ENCODE data around the gene PDE6D.
"Not testable (repeated sequence)": the region's sequence is repeated elsewhere in the genome, so short reads cannot be mapped to it uniquely, and the experiment has no call there.

The PDE6D gene

GRCh38 chr2:231761735-231762134 lies 19.3 kb downstream of the PDE6D start:
- TF ChIP-seq JUND (IDR thresholded peaks at IDR 0.05; ENCODE audit: low read depth) = no peak
- in situ Hi-C loops (cut with HindIII; ENCODE audit: low pct_unique_long_range_greater_than_20kb, low sequenced_read_pairs) = no loop called here
- no peak for DNase-seq (ENCODE audit: low read depth in 1 of 2, low spot score in 1 of 2)

GRCh38 chr2:231752061-231752460 lies 29.0 kb downstream of the PDE6D start:
- no peak for DNase-seq (ENCODE audit: low read depth in 1 of 2, low spot score in 1 of 2)
- in situ Hi-C loops (cut with HindIII; ENCODE audit: low pct_unique_long_range_greater_than_20kb, low sequenced_read_pairs) = no loop called here
- no peak for TF ChIP-seq JUND (IDR thresholded peaks at IDR 0.05; ENCODE audit: low read depth)

GRCh38 chr2:231751042-231751815 lies 29.9 kb downstream of the PDE6D start:
- no peak for DNase-seq (ENCODE audit: low read depth in 1 of 2, low spot score in 1 of 2)
- in situ Hi-C loops (cut with HindIII; ENCODE audit: low pct_unique_long_range_greater_than_20kb, low sequenced_read_pairs) = no loop called here
- no peak for TF ChIP-seq JUND (IDR thresholded peaks at IDR 0.05; ENCODE audit: low read depth)

GRCh38 chr2:231749016-231749415 lies 32.1 kb downstream of the PDE6D start:
- in situ Hi-C loops (cut with HindIII; ENCODE audit: low pct_unique_long_range_greater_than_20kb, low sequenced_read_pairs); DNase-seq (ENCODE audit: low read depth in 1 of 2, low spot score in 1 of 2): not testable (repeated sequence)

- in situ Hi-C loops (cut with HindIII; ENCODE audit: low pct_unique_long_range_greater_than_20kb, low sequenced_read_pairs); DNase-seq (ENCODE audit: low read depth in 1 of 2, low spot score in 1 of 2): not testable (repeated sequence)
These were observed 32.8 kb downstream of the PDE6D start for GRCh38 chr2:231748153-231748896.

- in situ Hi-C loops (cut with HindIII; ENCODE audit: low pct_unique_long_range_greater_than_20kb, low sequenced_read_pairs) = no loop called here
- DNase-seq (ENCODE audit: low read depth in 1 of 2, low spot score in 1 of 2) = no peak
- TF ChIP-seq JUND (IDR thresholded peaks at IDR 0.05; ENCODE audit: low read depth) = no peak
These were observed 35.6 kb downstream of the PDE6D start for GRCh38 chr2:231745303-231746038.

GRCh38 chr2:231743376-231744116 lies 37.5 kb downstream of the PDE6D start:
- in situ Hi-C loops (cut with HindIII; ENCODE audit: low pct_unique_long_range_greater_than_20kb, low sequenced_read_pairs) = no loop called here
- TF ChIP-seq JUND (IDR thresholded peaks at IDR 0.05; ENCODE audit: low read depth) = no peak
- no peak for DNase-seq (ENCODE audit: low read depth in 1 of 2, low spot score in 1 of 2)

GRCh38 chr2:231737761-231738160 lies 43.3 kb downstream of the PDE6D start:
- no peak for TF ChIP-seq JUND (IDR thresholded peaks at IDR 0.05; ENCODE audit: low read depth)
- in situ Hi-C loops (cut with HindIII; ENCODE audit: low pct_unique_long_range_greater_than_20kb, low sequenced_read_pairs) = no loop called here
- no peak for DNase-seq (ENCODE audit: low read depth in 1 of 2, low spot score in 1 of 2)

GRCh38 chr2:231732604-231733003 lies 48.5 kb downstream of the PDE6D start:
- no peak for DNase-seq (ENCODE audit: low read depth in 1 of 2, low spot score in 1 of 2)
- TF ChIP-seq JUND (IDR thresholded peaks at IDR 0.05; ENCODE audit: low read depth) = no peak
- in situ Hi-C loops (cut with HindIII; ENCODE audit: low pct_unique_long_range_greater_than_20kb, low sequenced_read_pairs) = no loop called here

GRCh38 chr2:231727621-231728020 lies 53.5 kb downstream of the PDE6D start:
- TF ChIP-seq JUND (IDR thresholded peaks at IDR 0.05; ENCODE audit: low read depth) = no peak
- in situ Hi-C loops (cut with HindIII; ENCODE audit: low pct_unique_long_range_greater_than_20kb, low sequenced_read_pairs) = no loop called here
- DNase-seq (ENCODE audit: low read depth in 1 of 2, low spot score in 1 of 2) = no peak

GRCh38 chr2:231726276-231726675 lies 54.8 kb downstream of the PDE6D start:
- TF ChIP-seq JUND (IDR thresholded peaks at IDR 0.05; ENCODE audit: low read depth) = no peak
- in situ Hi-C loops (cut with HindIII; ENCODE audit: low pct_unique_long_range_greater_than_20kb, low sequenced_read_pairs) = no loop called here
- DNase-seq (ENCODE audit: low read depth in 1 of 2, low spot score in 1 of 2) = no peak

- TF ChIP-seq JUND (IDR thresholded peaks at IDR 0.05; ENCODE audit: low read depth) = no peak
- no peak for DNase-seq (ENCODE audit: low read depth in 1 of 2, low spot score in 1 of 2)
- in situ Hi-C loops (cut with HindIII; ENCODE audit: low pct_unique_long_range_greater_than_20kb, low sequenced_read_pairs) = no loop called here
These were observed 55.6 kb downstream of the PDE6D start for GRCh38 chr2:231725476-231725875.

All from T47D (cell line).